Esophagus muscularis mucosa (tissue), 4 donors: Measurements from ENCODE around the gene UBASH3B. TPM values are rescaled to one million over a fixed set of nuclear protein-coding genes. Genes with fewer than 3 reads are reported as not detected.

Experiments
- DNase-seq: peaks from one replicate; pipeline ENCODE4 v3.0.0-alpha.2; 2017; ENCODE audit errors: extremely low spot score
- H3K27ac ChIP-seq, 4 donors: fragments of 200-600 bp; sonication (generic); replicated peaks in 1 of 4; 1 replicate in 3 of 4; 2 replicates in 1 of 4; pipeline ENCODE4 v1.5.1; 2016 to 2019; ENCODE audit warnings: mild to moderate bottlenecking in 1 of 4
- H3K27me3 ChIP-seq, 4 donors: fragments of 200-600 bp; sonication (generic); one replicate each; pipeline versions ENCODE4 v1.5.1 to v1.6.0; 2016 to 2019
- H3K36me3 ChIP-seq, 4 donors: fragments of 200-600 bp; sonication (generic); one replicate each; pipeline ENCODE4 v1.5.1; 2016 to 2019
- H3K4me1 ChIP-seq, 4 donors: fragments of 200-600 bp; sonication (generic); one replicate each; pipeline ENCODE4 v1.5.1; 2016 to 2019
- H3K4me3 ChIP-seq, 4 donors: fragments of 200-600 bp; sonication (generic); 1 replicate in 2 of 4; 2 replicates in 2 of 4; pipeline ENCODE4 v1.5.1; 2016 to 2019; ENCODE audit warnings: mild to moderate bottlenecking in 4 of 4, moderate library complexity in 1 of 4
- H3K9me3 ChIP-seq, 4 donors: fragments of 200-600 bp; sonication (generic); 1 replicate in 3 of 4; 2 replicates in 1 of 4; pipeline ENCODE4 v1.5.1; 2016 to 2019
- EP300 ChIP-seq: sonication (generic); formaldehyde crosslinking; IDR thresholded peaks from one replicate; pipeline ENCODE4 v1.6.1; 2017; ENCODE audit warnings: antibody characterized with exemption
- POLR2A ChIP-seq: fragments of 450-650 bp; IDR thresholded peaks from one replicate; pipeline ENCODE4 v1.6.1; 2017; ENCODE audit warnings: antibody characterized with exemption, moderate library complexity, mild to moderate bottlenecking, low read depth
- POLR2AphosphoS5 ChIP-seq, 2 donors: sonication (generic); formaldehyde crosslinking; IDR thresholded peaks; one replicate each; pipeline ENCODE4 v1.6.1; 2017; ENCODE audit warnings: antibody characterized with exemption in 2 of 2
- WGBS: methylation state at CpG from one replicate; pipeline ENCODE4 v1.1.5; 2018; 5-methylcytosine and 5-hydroxymethylcytosine counted together
- intact Hi-C: fragments of 100-400 bp; cut with DNase I; formaldehyde crosslinking; loops from one replicate; pipeline ENCODE4 v1.15.1; 2023
- total RNA-seq, 4 donors: library from RNA; depleted of rRNA; stranded (reverse); fragments of >200 nt; gene quantifications; one replicate each; pipeline versions ENCODE4 v1.1.0 to v1.2.1, GENCODE V29; 2016
- TF ChIP-seq, protein P1 (sequence below), 3 experiments: fragments of 200-600 bp in 2 of 3; fragments of 450-650 bp in 1 of 3; sonication (generic) in 2 of 3; IDR thresholded peaks; one replicate each; pipeline ENCODE4 v1.5.1; 2017 to 2019; ENCODE audit warnings: antibody characterized with exemption in 3 of 3, mild to moderate bottlenecking in 2 of 3, moderate library complexity in 1 of 3

The UBASH3B gene
- total RNA-seq, 4 donors from 2014 or later: 0.42 to 6.8 (median 1.7) TPM

DNA sequence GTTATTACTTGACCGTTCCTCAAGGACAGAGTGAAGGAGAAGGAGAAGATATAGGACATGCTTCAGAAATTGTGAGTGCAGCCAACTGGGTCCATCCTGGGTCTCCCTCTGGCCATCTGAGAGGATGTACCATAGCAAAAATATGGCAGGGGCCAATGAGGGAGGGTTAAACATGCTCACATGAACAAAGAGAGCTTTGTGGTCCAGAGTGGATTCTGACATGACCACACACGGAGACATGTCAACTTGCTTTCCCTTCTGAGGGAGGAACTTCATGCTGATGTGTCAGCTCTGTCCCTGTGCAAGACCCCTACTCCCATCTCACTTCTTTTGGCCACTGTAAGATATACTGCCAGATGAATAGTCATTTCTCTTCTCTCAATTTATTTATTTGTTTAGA is 3.0 kb upstream of the UBASH3B start:
- no peaks in the 10 kb centered on the region for H3K36me3 ChIP-seq
- peaks cover 0 to 21% (median 0%) of the 10 kb centered on the region in 4 donors for H3K27me3 ChIP-seq
- DNase-seq: no peak
- H3K4me3 ChIP-seq: no peak overlapping the region
- H3K27ac ChIP-seq: no peak overlapping the region
- WGBS: 80% methylated on average over 2 of the region's 2 CpGs
- TF ChIP-seq EP300: no peak
- TF ChIP-seq, protein P1, sequence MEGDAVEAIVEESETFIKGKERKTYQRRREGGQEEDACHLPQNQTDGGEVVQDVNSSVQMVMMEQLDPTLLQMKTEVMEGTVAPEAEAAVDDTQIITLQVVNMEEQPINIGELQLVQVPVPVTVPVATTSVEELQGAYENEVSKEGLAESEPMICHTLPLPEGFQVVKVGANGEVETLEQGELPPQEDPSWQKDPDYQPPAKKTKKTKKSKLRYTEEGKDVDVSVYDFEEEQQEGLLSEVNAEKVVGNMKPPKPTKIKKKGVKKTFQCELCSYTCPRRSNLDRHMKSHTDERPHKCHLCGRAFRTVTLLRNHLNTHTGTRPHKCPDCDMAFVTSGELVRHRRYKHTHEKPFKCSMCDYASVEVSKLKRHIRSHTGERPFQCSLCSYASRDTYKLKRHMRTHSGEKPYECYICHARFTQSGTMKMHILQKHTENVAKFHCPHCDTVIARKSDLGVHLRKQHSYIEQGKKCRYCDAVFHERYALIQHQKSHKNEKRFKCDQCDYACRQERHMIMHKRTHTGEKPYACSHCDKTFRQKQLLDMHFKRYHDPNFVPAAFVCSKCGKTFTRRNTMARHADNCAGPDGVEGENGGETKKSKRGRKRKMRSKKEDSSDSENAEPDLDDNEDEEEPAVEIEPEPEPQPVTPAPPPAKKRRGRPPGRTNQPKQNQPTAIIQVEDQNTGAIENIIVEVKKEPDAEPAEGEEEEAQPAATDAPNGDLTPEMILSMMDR (IDR thresholded peaks at IDR 0.05): no peak
- TF ChIP-seq POLR2AphosphoS5 (IDR thresholded peaks at IDR 0.05): no peak
- TF ChIP-seq POLR2A: no peak
- no peaks in the 10 kb centered on the region for H3K9me3 ChIP-seq
- intact Hi-C loops: no loop called here
- peaks cover 9 to 18% (median 17%) of the 10 kb centered on the region in 4 donors for H3K4me1 ChIP-seq

DNA sequence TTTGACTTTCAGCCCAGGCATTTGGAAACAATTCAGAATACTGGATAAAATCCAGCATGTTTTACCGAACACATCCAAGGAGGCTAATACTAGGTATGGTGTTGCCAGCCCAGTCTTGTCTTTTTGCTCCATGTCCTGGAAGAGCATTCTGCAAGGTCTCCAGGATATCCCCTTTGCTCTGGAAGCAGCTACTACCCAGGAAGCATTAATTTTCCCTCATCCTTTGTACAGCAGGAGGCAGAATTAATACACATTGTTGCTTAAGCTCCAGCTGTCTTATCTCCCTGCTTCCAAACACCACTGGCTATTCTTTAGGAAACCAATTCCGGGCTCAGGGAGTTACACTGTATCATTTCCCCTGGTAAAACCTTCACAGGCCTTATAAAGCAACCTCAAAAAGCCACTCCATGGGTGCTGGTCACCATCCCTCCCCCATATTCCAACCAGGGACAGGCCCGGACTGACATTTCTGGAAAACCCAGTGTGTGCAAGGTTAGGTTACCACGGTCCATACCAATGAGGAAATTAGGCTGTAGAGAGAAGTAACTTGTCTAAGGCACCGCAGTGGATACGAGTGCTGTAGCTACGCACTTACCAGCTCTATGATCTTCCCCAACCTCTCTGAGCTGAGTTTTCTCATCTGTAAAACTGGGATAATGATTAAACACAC is 1.5 kb upstream of the UBASH3B start:
- intact Hi-C loops: no loop called here

DNA sequence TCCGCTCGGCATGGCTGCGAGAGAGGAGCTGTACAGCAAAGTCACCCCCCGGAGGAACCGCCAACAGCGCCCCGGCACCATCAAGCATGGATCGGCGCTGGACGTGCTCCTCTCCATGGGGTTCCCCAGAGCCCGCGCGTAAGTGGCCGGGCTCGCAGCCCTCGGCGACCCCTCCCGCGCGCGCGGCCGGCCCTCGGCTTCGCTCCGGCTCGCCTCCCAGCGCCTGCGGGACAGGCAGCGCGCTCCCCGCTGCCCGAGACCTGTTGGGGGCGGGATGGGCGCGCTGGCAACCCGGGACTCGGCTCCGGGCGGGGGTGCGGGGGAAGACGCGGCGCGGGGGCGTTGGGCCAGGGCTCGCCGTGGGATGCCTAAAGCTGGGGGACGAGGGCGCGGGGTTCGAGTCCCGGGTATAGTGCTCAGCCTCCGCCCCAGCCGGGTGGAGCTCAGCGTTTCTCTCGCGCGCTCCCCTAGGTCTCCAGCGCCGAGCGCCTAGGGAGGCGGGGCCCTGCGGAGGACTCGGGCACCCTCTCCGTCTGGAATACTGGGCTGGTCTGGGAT is 630 bp downstream of the UBASH3B start:
- intact Hi-C loops: no loop called here
- 2% methylated on average over 22 of the region's 66 CpGs for WGBS

More for the DNA sequence above, 1.5 kb upstream of the UBASH3B start:
- Histone ChIP-seq H3K4me1 (peaks cover 9 to 18% (median 17%) of the 10 kb centered on the region in 4 donors), H3K27ac (no peak overlapping the region), H3K36me3 (no peaks in the 10 kb centered on the region), H3K27me3 (peaks cover 0 to 21% (median 0%) of the 10 kb centered on the region in 4 donors), H3K9me3 (no peaks in the 10 kb centered on the region), H3K4me3 (no peak overlapping the region)
- no peak for DNase-seq
- 68% methylated on average over 7 of the region's 7 CpGs for WGBS
- TF ChIP-seq, protein P1 (IDR thresholded peaks at IDR 0.05): no peak
- TF ChIP-seq POLR2A (no peak), POLR2AphosphoS5 (IDR thresholded peaks at IDR 0.05) (no peak), EP300 (no peak)

DNA sequence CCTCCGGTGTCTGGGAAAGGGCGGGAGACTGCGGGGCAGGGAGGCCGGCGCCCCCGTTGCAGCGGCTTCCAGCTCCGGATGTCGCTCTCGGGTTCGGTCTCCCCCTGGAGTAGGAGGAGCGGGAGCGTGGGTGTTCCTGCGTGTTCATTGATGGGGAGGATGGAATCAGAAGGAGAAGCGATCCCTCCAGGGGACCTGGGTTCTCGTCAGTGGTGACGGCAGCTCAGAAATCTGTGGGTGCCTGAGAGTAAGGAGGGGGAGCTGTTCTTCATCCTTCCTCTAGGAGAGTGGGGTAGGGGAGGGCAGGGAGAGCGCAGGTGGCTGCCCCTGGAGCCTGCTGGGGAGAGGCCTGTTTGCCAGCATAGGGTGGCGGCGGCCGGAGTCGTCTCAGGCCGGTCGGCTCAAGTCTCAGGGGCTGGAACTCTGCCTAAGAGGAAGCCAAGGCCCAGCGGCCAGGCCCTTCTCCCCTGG is 1.1 kb downstream of the UBASH3B start:
- DNase-seq: peak; percentile 92
- Histone ChIP-seq H3K27me3 (peaks cover 0 to 14% (median 0%) of the 10 kb centered on the region in 4 donors), H3K36me3 (no peaks in the 10 kb centered on the region), H3K9me3 (no peaks in the 10 kb centered on the region), H3K27ac (peak overlapping the region; percentile 84 to 94 (median 85)), H3K4me1 (peaks cover 9 to 18% (median 17%) of the 10 kb centered on the region in 4 donors), H3K4me3 (peak overlapping the region; percentile 68 to 90 (median 74))
- intact Hi-C loops: no loop called here
- 3% methylated on average over 13 of the region's 25 CpGs for WGBS
- TF ChIP-seq, protein P1 (IDR thresholded peaks at IDR 0.05): no peak
- TF ChIP-seq EP300 (no peak), POLR2AphosphoS5 (IDR thresholded peaks at IDR 0.05) (no peak), POLR2A (no peak)

More for the DNA sequence above, 630 bp downstream of the UBASH3B start:
- no peak for DNase-seq
- no peak for TF ChIP-seq POLR2AphosphoS5 (IDR thresholded peaks at IDR 0.05)
- no peak for TF ChIP-seq EP300
- TF ChIP-seq, protein P1 (IDR thresholded peaks at IDR 0.05): no peak
- TF ChIP-seq POLR2A: no peak
- no peaks in the 10 kb centered on the region for H3K9me3 ChIP-seq
- H3K27ac ChIP-seq: peak overlapping the region; percentile 84 to 94 (median 85)
- H3K36me3 ChIP-seq: no peaks in the 10 kb centered on the region
- H3K27me3 ChIP-seq: peaks cover 0 to 20% (median 0%) of the 10 kb centered on the region in 4 donors
- peak overlapping the region; percentile 68 to 90 (median 74) for H3K4me3 ChIP-seq
- peaks cover 9 to 18% (median 17%) of the 10 kb centered on the region in 4 donors for H3K4me1 ChIP-seq
